Astrocyte of the spinal cord (primary cell): ENCODE measurements around the gene CTIF.

ENCODE experiments used
- DNase-seq: peaks from one replicate; pipeline ENCODE4 v3.0.0; 2011; ENCODE audit warnings: low read depth, low spot score
- H3K4me3 ChIP-seq: 2 replicates; pipeline ENCODE4 v1.5.1; 2011; ENCODE audit warnings: low read depth, mild to moderate bottlenecking, low read length, moderate library complexity
- in situ Hi-C: cut with HindIII; loops from 2 replicates; pipeline ENCODE4 v1.10.0; 2017; ENCODE audit warnings: low sequenced_read_pairs
- TF ChIP-seq, protein P1 (sequence below): IDR thresholded peaks from 2 replicates; pipeline ENCODE4 v1.5.1; 2012; ENCODE audit warnings: low read depth, mild to moderate bottlenecking, low read length, inconsistent platforms

The CTIF gene

DNA sequence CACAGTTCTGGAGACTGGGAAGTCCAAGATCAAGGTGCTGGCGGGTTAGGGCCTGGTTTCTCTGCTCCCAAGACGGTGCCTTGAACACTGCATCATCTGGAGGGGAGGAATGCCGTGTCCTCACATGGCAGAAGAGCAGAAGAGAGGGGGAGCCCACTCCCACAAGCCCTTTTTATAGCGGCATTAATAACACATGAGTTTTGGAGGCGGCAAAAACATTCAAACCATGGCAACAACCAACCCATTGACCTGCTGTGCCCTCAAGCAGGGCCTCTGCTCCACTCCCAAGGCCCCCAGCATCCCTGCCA lies 349.9 kb downstream of the CTIF start:
- in situ Hi-C loops = no loop called here
- H3K4me3 ChIP-seq = no peak overlapping the region
- TF ChIP-seq, protein P1, sequence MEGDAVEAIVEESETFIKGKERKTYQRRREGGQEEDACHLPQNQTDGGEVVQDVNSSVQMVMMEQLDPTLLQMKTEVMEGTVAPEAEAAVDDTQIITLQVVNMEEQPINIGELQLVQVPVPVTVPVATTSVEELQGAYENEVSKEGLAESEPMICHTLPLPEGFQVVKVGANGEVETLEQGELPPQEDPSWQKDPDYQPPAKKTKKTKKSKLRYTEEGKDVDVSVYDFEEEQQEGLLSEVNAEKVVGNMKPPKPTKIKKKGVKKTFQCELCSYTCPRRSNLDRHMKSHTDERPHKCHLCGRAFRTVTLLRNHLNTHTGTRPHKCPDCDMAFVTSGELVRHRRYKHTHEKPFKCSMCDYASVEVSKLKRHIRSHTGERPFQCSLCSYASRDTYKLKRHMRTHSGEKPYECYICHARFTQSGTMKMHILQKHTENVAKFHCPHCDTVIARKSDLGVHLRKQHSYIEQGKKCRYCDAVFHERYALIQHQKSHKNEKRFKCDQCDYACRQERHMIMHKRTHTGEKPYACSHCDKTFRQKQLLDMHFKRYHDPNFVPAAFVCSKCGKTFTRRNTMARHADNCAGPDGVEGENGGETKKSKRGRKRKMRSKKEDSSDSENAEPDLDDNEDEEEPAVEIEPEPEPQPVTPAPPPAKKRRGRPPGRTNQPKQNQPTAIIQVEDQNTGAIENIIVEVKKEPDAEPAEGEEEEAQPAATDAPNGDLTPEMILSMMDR = no peak
- DNase-seq = no peak

DNA sequence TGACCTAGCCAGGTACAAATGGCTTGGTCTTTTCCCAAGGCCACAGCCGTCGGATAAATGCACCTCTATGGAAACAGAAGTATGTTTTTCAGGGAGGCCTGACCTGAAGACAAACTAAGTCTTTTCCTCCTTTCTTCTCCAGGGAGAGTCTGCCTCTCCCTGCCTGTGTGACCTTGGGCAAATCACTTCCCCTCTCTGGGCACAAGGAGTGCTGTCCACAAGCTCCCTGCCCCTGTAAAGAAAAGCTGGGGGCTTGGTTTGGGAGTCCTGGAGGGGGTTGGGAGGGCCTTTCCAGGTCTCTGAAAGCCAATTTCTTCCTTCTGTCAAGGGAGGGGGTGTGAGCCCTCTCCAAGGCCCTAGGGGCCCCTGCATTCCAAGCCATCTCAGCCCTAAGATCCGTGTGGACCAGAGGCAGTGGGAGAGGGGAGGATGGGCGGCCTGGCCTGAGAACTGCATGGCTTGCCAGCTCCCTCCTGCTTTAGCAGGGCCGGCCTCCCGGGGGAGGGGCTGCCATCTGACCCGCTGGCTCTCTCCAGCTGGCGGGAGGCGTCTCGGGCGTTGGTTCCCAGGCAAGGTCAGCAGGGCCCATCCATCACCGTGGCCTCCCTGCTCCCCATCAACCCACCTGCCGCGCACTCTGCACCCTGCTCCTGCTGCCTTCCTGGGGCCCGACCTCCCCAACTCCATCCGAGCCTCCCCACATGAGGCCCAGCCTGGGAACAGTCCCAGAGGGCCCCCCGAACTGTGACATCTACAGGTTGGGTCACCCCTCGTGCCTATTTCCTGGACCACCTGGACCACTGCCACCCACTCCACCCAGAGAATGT lies 350.5 kb downstream of the CTIF start:
- H3K4me3 ChIP-seq = no peak overlapping the region
- TF ChIP-seq, protein P1 = no peak
- no peak for DNase-seq
- in situ Hi-C loops = no loop called here

DNA sequence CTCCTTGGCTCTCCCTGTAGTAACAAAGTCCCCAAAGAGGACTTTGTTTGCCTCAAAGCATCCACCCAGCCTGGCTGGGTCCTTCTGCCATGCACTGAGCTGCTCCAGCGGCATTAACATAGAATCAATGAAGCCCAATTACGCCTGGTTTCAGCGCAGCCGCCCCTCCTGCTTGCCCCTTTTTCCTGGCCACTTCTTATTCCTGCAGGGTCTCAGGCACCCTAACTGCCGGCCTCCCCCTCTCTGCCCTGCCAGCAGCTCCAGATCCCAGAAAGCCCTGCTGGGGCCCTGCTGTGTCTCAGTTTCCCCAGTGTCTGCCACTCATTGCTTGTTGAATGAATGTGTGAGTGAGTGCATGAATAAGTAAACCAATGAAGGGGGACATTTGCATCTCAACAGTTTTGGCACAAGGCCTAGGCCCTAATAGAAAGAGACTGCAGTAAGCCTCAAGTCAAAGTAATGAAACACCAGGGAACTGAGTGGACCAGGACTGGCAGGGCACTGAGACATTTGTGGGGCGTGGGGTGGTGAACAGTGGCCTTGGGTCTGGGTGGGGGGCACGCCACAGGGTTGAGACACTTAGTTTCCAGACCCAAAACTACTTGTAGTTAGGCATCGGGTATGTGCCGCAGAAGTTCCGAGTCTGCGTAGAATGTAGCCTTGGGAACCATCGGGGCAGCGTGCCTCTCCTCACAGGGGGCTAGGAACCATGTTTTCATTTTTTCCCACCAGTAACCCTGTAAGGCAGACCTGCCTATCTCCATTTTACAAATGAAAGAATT lies 351.3 kb downstream of the CTIF start:
- no peak overlapping the region for H3K4me3 ChIP-seq
- no peak for DNase-seq

DNA sequence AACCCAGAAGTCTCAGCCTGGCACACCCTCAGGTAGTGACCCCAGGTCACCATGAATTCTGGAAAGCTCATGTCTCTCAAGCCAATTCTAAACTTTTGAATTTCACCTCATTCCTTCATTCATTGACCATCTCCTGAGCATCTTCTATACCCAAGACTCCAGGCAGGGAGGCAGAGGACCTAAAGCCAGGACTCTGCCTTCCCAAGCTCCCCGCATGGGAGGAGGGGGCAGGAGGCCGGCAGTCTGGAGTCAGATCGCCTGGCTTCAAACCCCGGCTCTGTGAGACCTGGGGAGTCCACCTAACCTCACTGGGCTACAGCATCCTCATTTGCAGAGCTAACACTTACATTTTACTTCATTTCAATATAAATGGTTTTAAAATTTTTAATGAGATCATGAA lies 352.9 kb downstream of the CTIF start:
- no peak for DNase-seq
- TF ChIP-seq, protein P1 = no peak

More for the DNA sequence above, 351.3 kb downstream of the CTIF start:
- in situ Hi-C loops = no loop called here
- TF ChIP-seq, protein P1 = no peak

DNA sequence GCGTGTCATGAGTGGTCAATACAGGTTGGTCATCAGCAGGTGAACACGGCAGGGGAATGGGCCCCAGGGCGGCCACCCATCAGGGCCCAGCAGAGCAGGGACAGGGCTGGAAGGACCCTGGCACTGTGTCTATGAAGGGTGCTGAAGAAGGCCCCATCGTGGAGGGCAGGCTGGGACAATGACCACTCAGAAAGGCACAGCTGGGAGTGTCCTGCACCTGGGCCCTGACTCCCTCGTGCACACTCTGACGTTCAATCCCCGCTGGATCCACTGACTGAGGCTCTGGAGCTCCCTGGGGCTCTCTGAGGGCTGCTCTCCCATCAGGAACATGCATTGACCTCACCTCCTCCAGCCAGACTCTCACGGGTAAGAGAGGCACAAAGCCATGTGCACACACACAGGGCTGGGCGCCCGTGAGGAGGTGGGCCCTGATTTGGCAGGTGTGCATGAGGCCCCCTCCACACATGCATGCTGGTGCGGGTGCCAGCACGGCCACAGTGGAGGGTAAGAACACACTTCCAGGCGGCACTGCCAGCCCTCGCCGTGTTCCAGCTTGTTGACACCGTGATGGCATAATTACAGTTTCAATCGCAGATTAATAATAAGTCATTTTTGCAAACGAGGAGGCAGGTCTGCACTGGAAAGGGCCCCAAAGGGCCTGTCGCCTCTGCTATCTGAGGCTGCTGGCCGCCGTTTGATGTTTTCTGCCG lies 353.5 kb downstream of the CTIF start:
- no peak for DNase-seq
- in situ Hi-C loops = no loop called here
- TF ChIP-seq, protein P1 = no peak

More for the DNA sequence above, 352.9 kb downstream of the CTIF start:
- no peak overlapping the region for H3K4me3 ChIP-seq
- in situ Hi-C loops = no loop called here

DNA sequence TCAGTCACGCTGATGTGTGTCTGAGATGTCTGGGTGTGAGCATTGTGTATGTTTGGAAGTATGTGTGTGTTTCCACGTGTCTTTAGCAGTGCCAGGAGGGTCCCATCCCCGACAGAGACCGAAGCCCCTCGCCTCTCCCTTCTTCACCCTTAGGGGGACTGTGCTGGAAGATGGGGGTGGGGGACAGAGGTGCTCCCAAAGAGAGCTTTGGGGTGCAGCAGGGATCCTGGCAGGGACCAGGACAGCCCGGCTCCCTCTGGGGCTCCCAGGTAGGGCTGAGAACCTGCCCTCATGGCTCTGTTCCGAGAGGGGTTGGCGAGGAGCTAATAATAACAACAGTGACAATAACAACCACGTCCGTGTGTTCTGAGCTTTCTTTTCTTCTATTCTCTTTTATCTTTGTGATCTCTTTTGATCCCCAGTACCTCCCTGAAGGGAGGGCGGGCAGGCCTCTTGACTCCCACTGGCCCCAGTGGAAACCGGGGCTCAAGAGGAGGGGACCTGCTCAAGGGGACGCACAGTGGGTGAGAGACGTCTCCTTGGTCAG lies 354.3 kb downstream of the CTIF start:
- TF ChIP-seq, protein P1 = no peak
- no peak for DNase-seq
- no peak overlapping the region for H3K4me3 ChIP-seq
- in situ Hi-C loops = no loop called here

More for the DNA sequence above, 353.5 kb downstream of the CTIF start:
- H3K4me3 ChIP-seq = no peak overlapping the region
